Measurements from ENCODE around the gene NLGN1. TPM values are rescaled to one million over a fixed set of nuclear protein-coding genes. Genes with fewer than 3 reads are reported as not detected.
"Not testable (repeated sequence)": the region's sequence is repeated elsewhere in the genome, so short reads cannot be mapped to it uniquely, and the experiment has no call there.

The NLGN1 gene
- total RNA-seq, 1 donor from 2014 or later = 5.7 TPM

GRCh38 chr3:173584838-173585831 lies 187.6 kb downstream of the NLGN1 start:
- H3K27ac ChIP-seq (ENCODE audit: low read depth, low read length) = no peak overlapping the region

GRCh38 chr3:173586166-173586565 lies 188.6 kb downstream of the NLGN1 start:
- Histone ChIP-seq H3K36me3 (ENCODE audit: control insufficient read depth in 3 of 3, insufficient read depth in 3 of 3, low read length in 3 of 3) (no peaks in the 10 kb centered on the region), H3K27ac (ENCODE audit: low read depth, low read length) (no peak overlapping the region), H3K9ac (ENCODE audit: low read depth in 1 of 3, low read length in 3 of 3) (no peak overlapping the region), H3K9me3 (ENCODE audit: control insufficient read depth in 3 of 3, low read length in 3 of 3) (no peaks in the 10 kb centered on the region), H3K4me1 (ENCODE audit: control insufficient read depth in 3 of 3, insufficient read depth in 3 of 3, low read length in 3 of 3) (peaks cover 0 to 8% (median 5%) of the 10 kb centered on the region in 3 donors), H3K27me3 (ENCODE audit: control insufficient read depth in 3 of 3, insufficient read depth in 3 of 3, low read length in 3 of 3) (peaks cover 2 to 9% (median 6%) of the 10 kb centered on the region in 3 donors), H3K4me3 (ENCODE audit: low read length in 3 of 3) (no peak overlapping the region)

More at GRCh38 chr3:173584838-173585831, 187.6 kb downstream of the NLGN1 start:
- peaks cover 0 to 8% (median 5%) of the 10 kb centered on the region in 3 donors for H3K4me1 ChIP-seq (ENCODE audit: control insufficient read depth in 3 of 3, insufficient read depth in 3 of 3, low read length in 3 of 3)
- peak overlapping the region in 2 of 3 donors; percentile 10 to 26 for H3K9ac ChIP-seq (ENCODE audit: low read depth in 1 of 3, low read length in 3 of 3)
- no peaks in the 10 kb centered on the region for H3K36me3 ChIP-seq (ENCODE audit: control insufficient read depth in 3 of 3, insufficient read depth in 3 of 3, low read length in 3 of 3)
- H3K4me3 ChIP-seq (ENCODE audit: low read length in 3 of 3) = peak overlapping the region; percentile 59 to 72 (median 67)
- H3K9me3 ChIP-seq (ENCODE audit: control insufficient read depth in 3 of 3, low read length in 3 of 3) = no peaks in the 10 kb centered on the region
- H3K27me3 ChIP-seq (ENCODE audit: control insufficient read depth in 3 of 3, insufficient read depth in 3 of 3, low read length in 3 of 3) = peaks cover 2 to 9% (median 6%) of the 10 kb centered on the region in 3 donors

- H3K27me3 ChIP-seq (ENCODE audit: control insufficient read depth in 3 of 3, insufficient read depth in 3 of 3, low read length in 3 of 3) = peaks cover 2 to 9% (median 6%) of the 10 kb centered on the region in 3 donors
- no peak overlapping the region for H3K9ac ChIP-seq (ENCODE audit: low read depth in 1 of 3, low read length in 3 of 3)
- no peaks in the 10 kb centered on the region for H3K9me3 ChIP-seq (ENCODE audit: control insufficient read depth in 3 of 3, low read length in 3 of 3)
- no peaks in the 10 kb centered on the region for H3K36me3 ChIP-seq (ENCODE audit: control insufficient read depth in 3 of 3, insufficient read depth in 3 of 3, low read length in 3 of 3)
- H3K4me1 ChIP-seq (ENCODE audit: control insufficient read depth in 3 of 3, insufficient read depth in 3 of 3, low read length in 3 of 3) = peaks cover 0 to 8% (median 5%) of the 10 kb centered on the region in 3 donors
- no peak overlapping the region for H3K27ac ChIP-seq (ENCODE audit: low read depth, low read length)
- H3K4me3 ChIP-seq (ENCODE audit: low read length in 3 of 3) = no peak overlapping the region
Measured at GRCh38 chr3:173587055-173587454, 189.5 kb downstream of the NLGN1 start.

GRCh38 chr3:173588556-173588955 lies 191.0 kb downstream of the NLGN1 start:
- Histone ChIP-seq H3K27ac (ENCODE audit: low read depth, low read length) (no peak overlapping the region), H3K27me3 (ENCODE audit: control insufficient read depth in 3 of 3, insufficient read depth in 3 of 3, low read length in 3 of 3) (peaks cover 2 to 9% (median 6%) of the 10 kb centered on the region in 3 donors), H3K36me3 (ENCODE audit: control insufficient read depth in 3 of 3, insufficient read depth in 3 of 3, low read length in 3 of 3) (no peaks in the 10 kb centered on the region), H3K9ac (ENCODE audit: low read depth in 1 of 3, low read length in 3 of 3) (no peak overlapping the region), H3K4me3 (ENCODE audit: low read length in 3 of 3) (no peak overlapping the region), H3K9me3 (ENCODE audit: control insufficient read depth in 3 of 3, low read length in 3 of 3) (no peaks in the 10 kb centered on the region), H3K4me1 (ENCODE audit: control insufficient read depth in 3 of 3, insufficient read depth in 3 of 3, low read length in 3 of 3) (peaks cover 0 to 8% (median 5%) of the 10 kb centered on the region in 3 donors)

GRCh38 chr3:173589116-173589515 lies 191.6 kb downstream of the NLGN1 start:
- H3K9ac ChIP-seq (ENCODE audit: low read depth in 1 of 3, low read length in 3 of 3) = no peak overlapping the region
- H3K4me1 ChIP-seq (ENCODE audit: control insufficient read depth in 3 of 3, insufficient read depth in 3 of 3, low read length in 3 of 3) = peaks cover 0 to 8% (median 5%) of the 10 kb centered on the region in 3 donors
- H3K27me3 ChIP-seq (ENCODE audit: control insufficient read depth in 3 of 3, insufficient read depth in 3 of 3, low read length in 3 of 3) = peaks cover 2 to 9% (median 6%) of the 10 kb centered on the region in 3 donors
- no peaks in the 10 kb centered on the region for H3K9me3 ChIP-seq (ENCODE audit: control insufficient read depth in 3 of 3, low read length in 3 of 3)
- no peak overlapping the region for H3K4me3 ChIP-seq (ENCODE audit: low read length in 3 of 3)
- no peak overlapping the region for H3K27ac ChIP-seq (ENCODE audit: low read depth, low read length)
- H3K36me3 ChIP-seq (ENCODE audit: control insufficient read depth in 3 of 3, insufficient read depth in 3 of 3, low read length in 3 of 3) = no peaks in the 10 kb centered on the region

GRCh38 chr3:173591401-173591800 lies 193.9 kb downstream of the NLGN1 start:
- H3K9ac ChIP-seq (ENCODE audit: low read depth in 1 of 3, low read length in 3 of 3) = no peak overlapping the region
- no peak overlapping the region for H3K4me3 ChIP-seq (ENCODE audit: low read length in 3 of 3)
- no peaks in the 10 kb centered on the region for H3K27me3 ChIP-seq (ENCODE audit: control insufficient read depth in 3 of 3, insufficient read depth in 3 of 3, low read length in 3 of 3)
- H3K4me1 ChIP-seq (ENCODE audit: control insufficient read depth in 3 of 3, insufficient read depth in 3 of 3, low read length in 3 of 3) = no peaks in the 10 kb centered on the region
- no peak overlapping the region for H3K27ac ChIP-seq (ENCODE audit: low read depth, low read length)
- H3K36me3 ChIP-seq (ENCODE audit: control insufficient read depth in 3 of 3, insufficient read depth in 3 of 3, low read length in 3 of 3) = no peaks in the 10 kb centered on the region
- H3K9me3 ChIP-seq (ENCODE audit: control insufficient read depth in 3 of 3, low read length in 3 of 3) = no peaks in the 10 kb centered on the region

- not testable (repeated sequence) for H3K36me3 ChIP-seq (ENCODE audit: control insufficient read depth in 3 of 3, insufficient read depth in 3 of 3, low read length in 3 of 3)
Measured at GRCh38 chr3:173594881-173595280, 197.3 kb downstream of the NLGN1 start.

GRCh38 chr3:173599673-173600072 lies 202.1 kb downstream of the NLGN1 start:
- Histone ChIP-seq H3K9me3 (ENCODE audit: control insufficient read depth in 3 of 3, low read length in 3 of 3) (no peaks in the 10 kb centered on the region), H3K4me3 (ENCODE audit: low read length in 3 of 3) (no peak overlapping the region), H3K36me3 (ENCODE audit: control insufficient read depth in 3 of 3, insufficient read depth in 3 of 3, low read length in 3 of 3) (no peaks in the 10 kb centered on the region), H3K27me3 (ENCODE audit: control insufficient read depth in 3 of 3, insufficient read depth in 3 of 3, low read length in 3 of 3) (no peaks in the 10 kb centered on the region), H3K9ac (ENCODE audit: low read depth in 1 of 3, low read length in 3 of 3) (no peak overlapping the region), H3K27ac (ENCODE audit: low read depth, low read length) (no peak overlapping the region), H3K4me1 (ENCODE audit: control insufficient read depth in 3 of 3, insufficient read depth in 3 of 3, low read length in 3 of 3) (no peaks in the 10 kb centered on the region)

More at GRCh38 chr3:173594881-173595280, 197.3 kb downstream of the NLGN1 start:
- H3K9ac ChIP-seq (ENCODE audit: low read depth in 1 of 3, low read length in 3 of 3); H3K9me3 ChIP-seq (ENCODE audit: control insufficient read depth in 3 of 3, low read length in 3 of 3); H3K4me1 ChIP-seq (ENCODE audit: control insufficient read depth in 3 of 3, insufficient read depth in 3 of 3, low read length in 3 of 3); H3K27ac ChIP-seq (ENCODE audit: low read depth, low read length); H3K4me3 ChIP-seq (ENCODE audit: low read length in 3 of 3); H3K27me3 ChIP-seq (ENCODE audit: control insufficient read depth in 3 of 3, insufficient read depth in 3 of 3, low read length in 3 of 3): not testable (repeated sequence)

GRCh38 chr3:173614522-173614921 lies 217.0 kb downstream of the NLGN1 start:
- no peak overlapping the region for H3K4me3 ChIP-seq (ENCODE audit: low read length in 3 of 3)
- no peaks in the 10 kb centered on the region for H3K4me1 ChIP-seq (ENCODE audit: control insufficient read depth in 3 of 3, insufficient read depth in 3 of 3, low read length in 3 of 3)
- no peak overlapping the region for H3K27ac ChIP-seq (ENCODE audit: low read depth, low read length)
- H3K36me3 ChIP-seq (ENCODE audit: control insufficient read depth in 3 of 3, insufficient read depth in 3 of 3, low read length in 3 of 3) = no peaks in the 10 kb centered on the region
- H3K9ac ChIP-seq (ENCODE audit: low read depth in 1 of 3, low read length in 3 of 3) = no peak overlapping the region
- H3K9me3 ChIP-seq (ENCODE audit: control insufficient read depth in 3 of 3, low read length in 3 of 3) = no peaks in the 10 kb centered on the region
- H3K27me3 ChIP-seq (ENCODE audit: control insufficient read depth in 3 of 3, insufficient read depth in 3 of 3, low read length in 3 of 3) = no peaks in the 10 kb centered on the region

- no peaks in the 10 kb centered on the region for H3K27me3 ChIP-seq (ENCODE audit: control insufficient read depth in 3 of 3, insufficient read depth in 3 of 3, low read length in 3 of 3)
- H3K9ac ChIP-seq (ENCODE audit: low read depth in 1 of 3, low read length in 3 of 3) = no peak overlapping the region
- no peaks in the 10 kb centered on the region for H3K4me1 ChIP-seq (ENCODE audit: control insufficient read depth in 3 of 3, insufficient read depth in 3 of 3, low read length in 3 of 3)
- H3K9me3 ChIP-seq (ENCODE audit: control insufficient read depth in 3 of 3, low read length in 3 of 3) = no peaks in the 10 kb centered on the region
- no peaks in the 10 kb centered on the region for H3K36me3 ChIP-seq (ENCODE audit: control insufficient read depth in 3 of 3, insufficient read depth in 3 of 3, low read length in 3 of 3)
- no peak overlapping the region for H3K4me3 ChIP-seq (ENCODE audit: low read length in 3 of 3)
- no peak overlapping the region for H3K27ac ChIP-seq (ENCODE audit: low read depth, low read length)
Measured at GRCh38 chr3:173615661-173616060, 218.1 kb downstream of the NLGN1 start.
